ENCODE data around the gene TOX2.

Gene TOX2

DNA sequence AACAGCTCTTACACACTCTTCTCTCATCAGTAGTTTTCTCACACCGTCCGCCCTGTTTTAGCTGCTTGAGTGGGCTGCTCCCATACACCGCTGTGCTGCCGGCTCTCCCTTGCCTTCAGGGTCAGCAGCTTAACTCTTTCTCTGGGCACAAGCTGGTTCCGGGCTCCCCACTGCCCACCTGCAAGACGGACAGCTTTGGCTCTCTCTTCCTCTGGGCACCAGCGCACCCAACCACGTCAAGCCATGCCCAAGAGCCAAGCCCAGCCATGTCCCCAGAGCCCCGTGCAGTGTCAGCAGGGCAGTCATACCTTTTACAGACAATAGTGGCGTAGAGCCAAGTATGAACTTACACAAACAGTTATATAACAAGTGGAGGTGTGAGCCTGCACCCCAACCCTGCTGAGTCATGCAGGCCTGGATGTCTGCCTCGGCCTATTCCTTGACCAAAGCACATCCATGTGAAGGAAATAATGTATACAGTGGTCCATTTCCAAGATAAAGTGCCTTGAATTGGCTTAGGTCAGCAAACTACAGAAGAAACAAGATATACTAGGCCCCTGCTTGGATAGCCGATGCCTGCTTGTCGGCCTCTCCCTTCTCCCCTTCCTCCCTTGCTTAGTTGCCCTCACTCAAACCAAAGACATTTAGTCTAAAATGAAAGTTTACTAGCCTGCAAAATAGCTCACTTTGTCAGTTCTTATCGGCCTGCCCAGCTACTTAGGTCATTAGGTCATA, 183.0 kb downstream of the TOX2 start:
- no peaks in the 10 kb centered on the region for H3K9me3 ChIP-seq (ENCODE audit: control insufficient read depth, low read length)
- no peak overlapping the region for H3K4me2 ChIP-seq (ENCODE audit: low read length)
- no peak for TF ChIP-seq CTCF (IDR thresholded peaks at IDR 0.05)
- H2AFZ ChIP-seq, result no peak overlapping the region
- H3K9ac ChIP-seq, result no peak overlapping the region
- no peaks in the 10 kb centered on the region for H3K4me1 ChIP-seq
- H3K4me3 ChIP-seq (ENCODE audit: low read depth, low read length), result no peak overlapping the region
- no peaks in the 10 kb centered on the region for H3K36me3 ChIP-seq (ENCODE audit: control insufficient read depth, insufficient read depth, low read length)
- no peak overlapping the region for H3K27ac ChIP-seq
- no peaks in the 10 kb centered on the region for H3K79me2 ChIP-seq
- no peaks in the 10 kb centered on the region for H3K27me3 ChIP-seq (ENCODE audit: control insufficient read depth, insufficient read depth, low read length)

DNA sequence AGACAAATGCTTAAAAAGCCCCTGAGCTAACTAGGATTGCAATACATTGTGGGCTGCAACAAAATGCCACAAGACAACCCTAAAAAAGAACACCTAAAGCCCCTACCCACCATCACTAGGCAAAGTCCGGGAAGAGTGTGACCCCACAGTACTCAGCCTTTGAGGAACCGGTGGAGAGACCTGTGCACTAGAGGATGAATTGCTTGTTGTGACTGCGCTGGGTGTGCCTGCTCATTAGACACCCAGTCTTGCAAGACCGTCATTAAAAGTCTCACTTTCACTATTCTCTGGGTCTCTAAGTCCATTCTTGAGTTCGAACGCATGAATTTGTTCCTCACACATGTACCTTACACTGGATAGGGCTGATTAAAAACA, 183.6 kb downstream of the TOX2 start:
- no peaks in the 10 kb centered on the region for H3K36me3 ChIP-seq (ENCODE audit: control insufficient read depth, insufficient read depth, low read length)
- no peak for TF ChIP-seq CTCF (IDR thresholded peaks at IDR 0.05)

GRCh38 chr20:44098657-44099056, 184.0 kb downstream of the TOX2 start:
- Histone ChIP-seq H3K9ac (no peak overlapping the region), H3K9me3 (ENCODE audit: control insufficient read depth, low read length) (no peaks in the 10 kb centered on the region), H3K27ac (no peak overlapping the region), H3K4me2 (ENCODE audit: low read length) (no peak overlapping the region), H3K4me3 (ENCODE audit: low read depth, low read length) (no peak overlapping the region), H3K27me3 (ENCODE audit: control insufficient read depth, insufficient read depth, low read length) (no peaks in the 10 kb centered on the region), H3K36me3 (ENCODE audit: control insufficient read depth, insufficient read depth, low read length) (no peaks in the 10 kb centered on the region), H3K79me2 (no peaks in the 10 kb centered on the region), H3K4me1 (no peaks in the 10 kb centered on the region), H2AFZ (no peak overlapping the region)
- no peak for TF ChIP-seq CTCF (IDR thresholded peaks at IDR 0.05)

More for the DNA sequence above, 183.6 kb downstream of the TOX2 start:
- Histone ChIP-seq H3K27me3 (ENCODE audit: control insufficient read depth, insufficient read depth, low read length) (no peaks in the 10 kb centered on the region), H3K9me3 (ENCODE audit: control insufficient read depth, low read length) (no peaks in the 10 kb centered on the region), H3K4me1 (no peaks in the 10 kb centered on the region), H3K4me2 (ENCODE audit: low read length) (no peak overlapping the region), H3K9ac (no peak overlapping the region), H3K79me2 (no peaks in the 10 kb centered on the region), H2AFZ (no peak overlapping the region), H3K4me3 (ENCODE audit: low read depth, low read length) (no peak overlapping the region), H3K27ac (no peak overlapping the region)

GRCh38 chr20:44099832-44100231, 185.2 kb downstream of the TOX2 start:
- Histone ChIP-seq H3K4me3 (ENCODE audit: low read depth, low read length) (no peak overlapping the region), H3K4me1 (peaks cover under 1% of the 10 kb centered on the region), H3K9me3 (ENCODE audit: control insufficient read depth, low read length) (no peaks in the 10 kb centered on the region), H3K9ac (no peak overlapping the region), H3K36me3 (ENCODE audit: control insufficient read depth, insufficient read depth, low read length) (no peaks in the 10 kb centered on the region), H3K27me3 (ENCODE audit: control insufficient read depth, insufficient read depth, low read length) (no peaks in the 10 kb centered on the region), H3K79me2 (no peaks in the 10 kb centered on the region), H3K27ac (no peak overlapping the region), H3K4me2 (ENCODE audit: low read length) (no peak overlapping the region), H2AFZ (no peak overlapping the region)
- TF ChIP-seq CTCF (IDR thresholded peaks at IDR 0.05), result no peak

- peaks cover 9% of the 10 kb centered on the region for H3K4me1 ChIP-seq
- no peak overlapping the region for H3K4me3 ChIP-seq (ENCODE audit: low read depth, low read length)
- no peak for TF ChIP-seq CTCF (IDR thresholded peaks at IDR 0.05)
- H3K27me3 ChIP-seq (ENCODE audit: control insufficient read depth, insufficient read depth, low read length), result no peaks in the 10 kb centered on the region
- no peak overlapping the region for H3K27ac ChIP-seq
- no peak overlapping the region for H2AFZ ChIP-seq
- no peak overlapping the region for H3K4me2 ChIP-seq (ENCODE audit: low read length)
- no peaks in the 10 kb centered on the region for H3K36me3 ChIP-seq (ENCODE audit: control insufficient read depth, insufficient read depth, low read length)
- no peaks in the 10 kb centered on the region for H3K79me2 ChIP-seq
- no peak overlapping the region for H3K9ac ChIP-seq
- H3K9me3 ChIP-seq (ENCODE audit: control insufficient read depth, low read length), result no peaks in the 10 kb centered on the region
Observed at GRCh38 chr20:44102582-44102981, 187.9 kb downstream of the TOX2 start.

All from parathyroid adenoma (tissue), 2 donors.